OCI-LY1 (cell line): ENCODE data around the gene EGFL7.

Experiments
- EZH2 ChIP-seq: fragments of 200-600 bp; sonication (generic), shearing (Covaris generic); IDR thresholded peaks from 2 replicates; pipeline ENCODE4 v1.8.0; 2017; ENCODE audit warnings: borderline replicate concordance, mixed run types, mild to moderate bottlenecking, antibody characterized with exemption, low read length, moderate library complexity, mixed read lengths
- TF ChIP-seq, protein P1 (sequence below): fragments of 200-600 bp; sonication (generic), shearing (Covaris generic); IDR thresholded peaks from 2 replicates; pipeline ENCODE4 v1.5.1; 2017; ENCODE audit warnings: mild to moderate bottlenecking, antibody characterized with exemption, low read length, moderate library complexity, mixed read lengths

DNA sequence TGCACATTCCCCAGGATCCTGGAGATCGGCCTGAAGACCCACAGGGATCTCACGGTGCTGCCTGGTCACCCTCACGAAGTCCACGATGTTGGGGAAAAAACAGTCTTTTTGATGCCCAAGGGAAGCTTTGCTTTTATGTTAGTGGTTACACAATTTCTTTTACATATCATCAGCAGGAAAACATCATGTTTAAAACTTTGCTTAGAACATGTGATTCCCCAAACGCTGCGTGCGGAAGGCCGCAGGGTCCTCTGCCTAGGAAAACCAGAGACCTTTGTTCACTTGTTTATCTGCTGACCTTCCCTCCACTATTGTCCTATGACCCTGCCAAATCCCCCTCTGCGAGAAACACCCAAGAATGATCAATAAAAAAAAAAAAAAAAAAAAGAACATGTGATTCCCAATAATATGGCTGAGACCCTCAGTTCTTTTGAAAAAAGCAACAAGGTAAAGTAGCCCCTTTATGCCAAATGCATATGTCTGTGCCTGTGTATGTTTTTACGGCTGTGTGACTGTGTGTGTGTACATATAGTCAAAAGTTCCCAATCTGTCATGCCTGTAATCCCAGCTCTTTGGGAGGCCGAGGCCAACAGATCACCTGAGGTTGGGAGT, 36.0 kb downstream of the EGFL7 start:
- no peak for TF ChIP-seq EZH2
- TF ChIP-seq, protein P1, sequence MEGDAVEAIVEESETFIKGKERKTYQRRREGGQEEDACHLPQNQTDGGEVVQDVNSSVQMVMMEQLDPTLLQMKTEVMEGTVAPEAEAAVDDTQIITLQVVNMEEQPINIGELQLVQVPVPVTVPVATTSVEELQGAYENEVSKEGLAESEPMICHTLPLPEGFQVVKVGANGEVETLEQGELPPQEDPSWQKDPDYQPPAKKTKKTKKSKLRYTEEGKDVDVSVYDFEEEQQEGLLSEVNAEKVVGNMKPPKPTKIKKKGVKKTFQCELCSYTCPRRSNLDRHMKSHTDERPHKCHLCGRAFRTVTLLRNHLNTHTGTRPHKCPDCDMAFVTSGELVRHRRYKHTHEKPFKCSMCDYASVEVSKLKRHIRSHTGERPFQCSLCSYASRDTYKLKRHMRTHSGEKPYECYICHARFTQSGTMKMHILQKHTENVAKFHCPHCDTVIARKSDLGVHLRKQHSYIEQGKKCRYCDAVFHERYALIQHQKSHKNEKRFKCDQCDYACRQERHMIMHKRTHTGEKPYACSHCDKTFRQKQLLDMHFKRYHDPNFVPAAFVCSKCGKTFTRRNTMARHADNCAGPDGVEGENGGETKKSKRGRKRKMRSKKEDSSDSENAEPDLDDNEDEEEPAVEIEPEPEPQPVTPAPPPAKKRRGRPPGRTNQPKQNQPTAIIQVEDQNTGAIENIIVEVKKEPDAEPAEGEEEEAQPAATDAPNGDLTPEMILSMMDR = no peak
